ENCODE measurements around the gene ECE2.

Gene ECE2

GRCh38 chr3:184314700-184315542 lies 39.1 kb downstream of the ECE2 start:
- peak; percentile 44 for DNase-seq (ENCODE audit: low spot score)

GRCh38 chr3:184315543-184315867 lies 39.7 kb downstream of the ECE2 start:
- DNase-seq (ENCODE audit: low spot score), result no peak

DNA sequence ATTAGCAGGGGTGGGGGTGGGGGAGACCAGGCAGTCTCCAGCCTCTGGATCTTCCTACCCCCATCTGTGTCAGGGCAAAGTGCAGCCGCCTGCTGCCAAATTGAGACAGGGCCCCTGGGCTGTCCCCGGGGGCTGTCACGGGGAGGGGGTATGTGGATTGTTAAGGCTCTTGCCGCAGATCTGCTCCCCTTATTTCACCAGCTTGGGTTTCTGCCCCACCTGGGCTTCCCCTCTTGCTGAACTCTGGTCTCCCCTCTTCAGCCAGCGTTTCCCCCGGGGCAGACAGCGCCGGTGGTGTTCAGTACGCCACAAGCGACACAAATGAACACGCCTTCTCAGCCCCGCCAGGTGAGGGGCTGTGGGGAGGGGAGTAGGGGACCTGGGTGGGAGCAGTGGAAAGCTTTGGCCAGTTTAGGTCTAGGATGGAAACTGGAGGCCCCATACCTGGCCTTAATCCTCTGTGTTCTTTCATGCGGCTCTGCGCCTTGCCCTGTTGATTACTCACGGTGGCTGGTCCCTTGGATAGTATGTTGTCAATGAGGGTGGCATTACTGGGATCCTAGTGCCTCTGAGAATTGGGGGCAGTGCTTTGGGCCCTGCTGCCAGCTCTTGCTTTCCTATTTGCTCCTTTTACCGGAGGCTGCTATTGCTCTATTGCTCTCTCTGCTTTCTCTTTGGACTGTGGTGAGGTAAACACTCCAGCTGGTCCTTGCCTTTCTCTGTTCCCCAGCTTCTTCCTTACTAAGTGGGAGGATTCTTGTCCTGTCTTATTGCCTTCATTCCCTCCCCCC lies 40.2 kb downstream of the ECE2 start:
- DNase-seq (ENCODE audit: low spot score), result no peak

- DNase-seq (ENCODE audit: low spot score), result no peak
These were observed 41.0 kb downstream of the ECE2 start for GRCh38 chr3:184316792-184317191.

- DNase-seq (ENCODE audit: low spot score), result no peak
These were observed 41.4 kb downstream of the ECE2 start for GRCh38 chr3:184317201-184317600.

GRCh38 chr3:184320104-184320445 lies 44.3 kb downstream of the ECE2 start:
- peak; percentile 93 for DNase-seq (ENCODE audit: low spot score)

DNA sequence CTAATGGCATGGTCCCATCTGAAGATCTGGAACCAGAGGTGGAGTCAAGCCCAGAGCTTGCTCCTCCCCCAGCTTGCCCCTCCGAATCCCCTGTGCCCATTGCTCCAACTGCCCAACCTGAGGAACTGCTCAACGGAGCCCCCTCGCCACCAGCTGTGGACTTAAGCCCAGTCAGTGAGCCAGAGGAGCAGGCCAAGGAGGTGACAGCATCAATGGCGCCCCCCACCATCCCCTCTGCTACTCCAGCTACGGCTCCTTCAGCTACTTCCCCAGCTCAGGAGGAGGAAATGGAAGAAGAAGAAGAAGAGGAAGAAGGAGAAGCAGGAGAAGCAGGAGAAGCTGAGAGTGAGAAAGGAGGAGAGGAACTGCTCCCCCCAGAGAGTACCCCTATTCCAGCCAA lies 45.8 kb downstream of the ECE2 start:
- DNase-seq (ENCODE audit: low spot score), result no peak

DNA sequence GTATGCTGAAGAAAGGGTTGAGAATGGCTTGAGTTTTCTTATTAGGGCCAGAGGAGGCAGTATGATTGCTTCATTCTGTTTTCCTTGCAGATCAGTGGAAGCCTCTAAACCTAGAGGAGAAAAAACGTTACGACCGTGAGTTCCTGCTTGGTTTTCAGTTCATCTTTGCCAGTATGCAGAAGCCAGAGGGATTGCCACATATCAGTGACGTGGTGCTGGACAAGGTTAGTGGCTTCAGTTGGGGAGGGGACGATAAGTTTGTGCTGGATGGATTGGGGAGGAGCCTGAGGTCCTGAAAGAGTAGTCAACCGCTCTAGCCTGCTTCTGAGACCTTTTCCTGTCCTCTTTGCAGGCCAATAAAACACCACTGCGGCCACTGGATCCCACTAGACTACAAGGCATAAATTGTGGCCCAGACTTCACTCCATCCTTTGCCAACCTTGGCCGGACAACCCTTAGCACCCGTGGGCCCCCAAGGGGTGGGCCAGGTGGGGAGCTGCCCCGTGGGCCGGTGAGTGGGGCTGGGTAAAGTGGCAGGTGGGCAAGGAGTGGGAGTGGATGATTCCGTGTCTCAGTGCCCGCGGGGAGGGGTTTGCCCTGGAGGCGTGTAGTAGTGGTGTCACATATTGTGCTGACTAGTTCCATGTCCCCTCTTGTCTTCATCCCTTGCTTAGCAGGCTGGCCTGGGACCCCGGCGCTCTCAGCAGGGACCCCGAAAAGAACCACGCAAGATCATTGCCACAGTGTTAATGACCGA lies 47.1 kb downstream of the ECE2 start:
- DNase-seq (ENCODE audit: low spot score), result no peak

- DNase-seq (ENCODE audit: low spot score), result no peak
These were observed 47.9 kb downstream of the ECE2 start for GRCh38 chr3:184323696-184324095.

GRCh38 chr3:184325269-184325668 lies 49.4 kb downstream of the ECE2 start:
- DNase-seq (ENCODE audit: low spot score), result no peak

GRCh38 chr3:184325715-184326369 lies 50.0 kb downstream of the ECE2 start:
- DNase-seq (ENCODE audit: low spot score), result no peak

DNA sequence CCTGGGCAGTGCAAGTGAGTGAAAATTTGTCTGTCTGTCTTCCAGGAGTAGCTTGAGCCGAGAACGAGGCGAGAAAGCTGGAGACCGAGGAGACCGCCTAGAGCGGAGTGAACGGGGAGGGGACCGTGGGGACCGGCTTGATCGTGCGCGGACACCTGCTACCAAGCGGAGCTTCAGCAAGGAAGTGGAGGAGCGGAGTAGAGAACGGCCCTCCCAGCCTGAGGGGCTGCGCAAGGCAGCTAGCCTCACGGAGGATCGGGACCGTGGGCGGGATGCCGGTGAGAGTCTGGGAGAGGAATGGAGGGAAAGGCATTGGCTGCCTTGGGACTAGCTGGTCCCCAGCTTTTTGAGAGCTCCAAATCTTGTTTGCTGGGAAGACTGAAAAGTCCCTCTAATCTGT lies 51.3 kb downstream of the ECE2 start:
- no peak for DNase-seq (ENCODE audit: low spot score)

DNA sequence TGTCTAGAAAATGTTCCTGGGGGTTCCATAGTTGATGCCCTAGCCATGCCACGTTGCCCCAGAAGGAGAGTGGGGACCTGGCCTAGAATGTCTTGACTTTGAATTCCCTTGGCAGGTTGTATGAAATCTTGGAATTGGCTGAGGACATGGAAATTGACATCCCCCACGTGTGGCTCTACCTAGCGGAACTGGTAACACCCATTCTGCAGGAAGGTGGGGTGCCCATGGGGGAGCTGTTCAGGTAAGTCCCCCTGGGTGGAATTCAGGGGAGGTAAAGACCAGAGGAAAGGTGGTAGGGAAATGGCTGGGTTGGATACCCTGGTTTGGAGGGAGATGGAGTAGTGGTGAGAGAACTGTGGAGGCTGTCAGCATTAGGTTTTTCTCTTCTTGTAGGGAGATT lies 52.7 kb downstream of the ECE2 start:
- DNase-seq (ENCODE audit: low spot score), result no peak

DNA sequence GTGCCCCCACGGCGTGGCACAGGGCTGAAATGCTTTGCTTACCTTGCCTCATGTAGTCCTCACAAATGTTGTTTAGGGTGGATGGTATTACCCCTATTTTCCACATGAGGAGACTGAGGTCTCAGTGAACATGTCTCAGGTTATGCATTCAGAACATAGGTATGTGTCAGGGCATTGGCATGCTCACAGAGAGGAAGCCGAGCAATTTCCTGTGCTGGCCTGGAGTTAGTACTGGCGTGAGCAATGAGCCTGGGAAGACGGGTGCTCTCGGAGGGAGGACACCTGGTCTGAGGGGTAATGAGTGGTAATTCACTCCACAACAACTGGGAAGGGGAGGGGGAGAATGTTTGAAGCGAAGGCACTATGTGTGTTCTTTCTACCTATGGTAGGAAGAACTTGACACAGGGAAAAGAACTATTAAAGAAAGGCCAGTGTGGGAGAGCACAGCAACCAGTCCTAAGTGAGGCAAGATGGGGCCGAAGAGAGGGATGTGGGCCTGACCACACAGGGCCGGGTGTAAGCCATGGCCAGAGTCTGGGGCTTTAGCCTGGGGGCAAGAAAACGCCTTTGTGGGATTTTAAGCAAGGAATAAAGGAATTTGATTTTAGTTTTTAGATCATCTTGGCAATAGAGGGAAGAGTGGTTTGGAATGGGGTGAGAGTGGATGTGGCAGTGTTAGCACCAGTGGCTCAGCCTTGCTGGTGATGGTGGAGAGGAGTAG lies 56.7 kb downstream of the ECE2 start:
- DNase-seq (ENCODE audit: low spot score), result no peak

- DNase-seq (ENCODE audit: low spot score), result no peak
These were observed 57.4 kb downstream of the ECE2 start for GRCh38 chr3:184333190-184333589.

- DNase-seq (ENCODE audit: low spot score), result no peak
These were observed 57.9 kb downstream of the ECE2 start for GRCh38 chr3:184333700-184334099.

- no peak for DNase-seq (ENCODE audit: low spot score)
These were observed 58.8 kb downstream of the ECE2 start for GRCh38 chr3:184334470-184335158.

GRCh38 chr3:184335291-184335660 lies 59.5 kb downstream of the ECE2 start:
- no peak for DNase-seq (ENCODE audit: low spot score)

DNA sequence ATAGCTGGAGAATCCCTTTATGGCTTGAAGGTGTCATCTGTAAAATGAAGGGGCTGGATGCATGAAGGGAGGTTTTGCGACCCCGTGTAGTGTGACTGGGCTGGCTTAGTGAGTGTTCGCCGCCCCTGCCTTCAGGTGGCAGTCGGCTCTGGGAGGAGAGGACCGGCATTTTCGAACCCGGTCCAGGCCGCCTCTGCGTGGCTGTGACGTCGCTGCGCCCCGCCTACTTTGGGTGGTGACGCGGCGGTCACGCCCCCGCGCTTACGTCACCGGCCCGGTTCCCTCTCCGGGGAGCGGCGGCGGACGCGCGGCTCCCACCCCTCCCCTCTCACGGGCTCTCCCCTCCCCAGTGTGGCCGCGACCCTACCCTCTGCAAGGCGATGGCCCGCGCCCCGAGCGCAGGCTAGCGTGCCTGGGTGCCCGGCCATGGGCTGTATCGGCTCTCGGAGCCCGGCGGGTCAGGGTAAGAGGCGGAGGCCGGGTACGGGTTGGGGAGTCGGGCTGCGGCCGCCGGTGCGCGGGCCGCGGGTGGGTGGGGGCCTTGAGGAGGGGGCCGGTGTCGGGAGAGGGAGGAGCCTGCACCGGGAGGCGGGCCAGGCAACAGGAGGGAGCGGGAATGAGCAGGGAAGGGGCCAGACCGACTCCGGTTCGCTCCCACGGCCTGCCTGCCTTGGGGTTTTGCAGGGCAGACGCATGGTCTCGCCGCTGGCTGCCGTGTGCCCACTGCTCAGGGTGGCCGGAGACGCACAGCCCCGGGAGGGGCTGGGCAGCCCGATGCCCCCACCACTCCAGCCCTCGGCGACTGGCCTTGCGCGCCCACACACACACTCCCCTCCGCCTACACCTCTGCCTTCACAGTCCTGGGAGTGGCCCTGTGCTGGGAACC lies 60.1 kb downstream of the ECE2 start:
- peak; percentile 87 for DNase-seq (ENCODE audit: low spot score)

All from putamen (tissue), 1 donor.